GM23248 (cell line): ENCODE data around the gene PRSS33. TPM values are rescaled to one million over a fixed set of nuclear protein-coding genes. Genes with fewer than 3 reads are reported as not detected.

Experiments used
- DNase-seq: peaks from one replicate; pipeline ENCODE4 v3.0.0-alpha.2; 2015
- H2AFZ ChIP-seq: fragments of 200-600 bp; sonication (generic); 2 replicates; pipeline ENCODE4 v1.6.1; 2016; ENCODE audit warnings: antibody characterized with exemption
- H3F3A ChIP-seq: fragments of 200-600 bp; sonication (generic); 2 replicates; pipeline ENCODE4 v1.6.1; 2016; ENCODE audit warnings: mild to moderate bottlenecking, antibody characterized with exemption, mixed run types; ENCODE audit not compliant: insufficient read depth
- H3K27ac ChIP-seq: fragments of 200-600 bp; sonication (generic); 2 replicates; pipeline ENCODE4 v1.5.1; 2016; ENCODE audit warnings: mild to moderate bottlenecking
- H3K27me3 ChIP-seq: fragments of 200-600 bp; sonication (generic); replicated peaks from 2 replicates; pipeline ENCODE4 v1.6.1; 2016; ENCODE audit warnings: mild to moderate bottlenecking; ENCODE audit not compliant: insufficient read depth
- H3K36me3 ChIP-seq: fragments of 200-600 bp; sonication (generic); 2 replicates; pipeline ENCODE4 v1.6.1; 2016; ENCODE audit warnings: low read depth, mild to moderate bottlenecking
- H3K4me1 ChIP-seq: fragments of 200-600 bp; sonication (generic); 2 replicates; pipeline ENCODE4 v1.6.1; 2016; ENCODE audit warnings: mild to moderate bottlenecking; ENCODE audit not compliant: insufficient read depth
- H3K4me2 ChIP-seq: fragments of 200-600 bp; sonication (generic); one replicate; pipeline ENCODE4 v1.6.1; 2016; ENCODE audit warnings: mild to moderate bottlenecking; ENCODE audit not compliant: unreplicated experiment
- H3K4me3 ChIP-seq: fragments of 200-600 bp; sonication (generic); 2 replicates; pipeline ENCODE4 v1.5.1; 2016; ENCODE audit warnings: mild to moderate bottlenecking
- H3K79me2 ChIP-seq: fragments of 200-600 bp; sonication (generic); 2 replicates; pipeline ENCODE4 v1.6.1; 2016; ENCODE audit warnings: mild to moderate bottlenecking; ENCODE audit not compliant: insufficient read depth
- H3K9ac ChIP-seq: fragments of 200-600 bp; sonication (generic); 2 replicates; pipeline ENCODE4 v1.6.1; 2016; ENCODE audit warnings: mild to moderate bottlenecking
- H3K9me2 ChIP-seq: fragments of 200-600 bp; sonication (generic); 2 replicates; pipeline ENCODE4 v1.6.1; 2016; ENCODE audit warnings: mixed run types, mild to moderate bottlenecking, moderate library complexity; ENCODE audit not compliant: insufficient read depth
- H3K9me3 ChIP-seq: fragments of 200-600 bp; sonication (generic); one replicate; pipeline ENCODE4 v1.6.1; 2017; ENCODE audit warnings: low read depth
- H4K20me1 ChIP-seq: fragments of 200-600 bp; sonication (generic); 2 replicates; pipeline ENCODE4 v1.6.0; 2016; ENCODE audit not compliant: insufficient read depth
- EZH2 ChIP-seq: fragments of 200-600 bp; sonication (generic); IDR thresholded peaks from 2 replicates; pipeline ENCODE4 v1.6.1; 2018; ENCODE audit warnings: antibody characterized with exemption, mild to moderate bottlenecking; ENCODE audit not compliant: insufficient read depth, poor library complexity, severe bottlenecking
- EZH2phosphoT487 ChIP-seq: fragments of 200-600 bp; sonication (generic); IDR thresholded peaks from 2 replicates; pipeline ENCODE4 v1.6.1; 2018; ENCODE audit warnings: antibody characterized with exemption, moderate library complexity, mild to moderate bottlenecking, low read depth; ENCODE audit not compliant: insufficient read depth
- WGBS, 2 experiments: methylation state at CpG; one replicate each; pipeline ENCODE4 v1.1.6; 2015 to 2017; ENCODE audit warnings: low lambda C conversion rate in 2 of 2, low coverage in 1 of 2; ENCODE audit errors: missing lambda C conversion rate in 2 of 2; 5-methylcytosine and 5-hydroxymethylcytosine counted together
- in situ Hi-C: fragments of 300-500 bp; cut with MboI; formaldehyde crosslinking; loops from 2 replicates; pipeline ENCODE4 v1.15.0; 2020
- polyA plus RNA-seq: library from polyadenylated mRNA; unstranded; fragments of >200 nt; fragmentation: Nextera tagmentation; extraction: Ambion mirVana; gene quantifications from 2 replicates; pipeline ENCODE4 v1.2.1, GENCODE V29; 2016
- total RNA-seq: library from RNA; depleted of rRNA; stranded (reverse); fragments of >200 nt; shearing (Covaris generic); gene quantifications from 2 replicates; pipeline ENCODE4 v1.2.3, GENCODE V29; 2014

PRSS33 gene
- total and polyA plus RNA-seq, 2 experiments from 2014 or later: not detected

- no peak for DNase-seq
- peaks cover 9% of the 10 kb centered on the region; the same call in 1 of the 2 replicates for H3K4me1 ChIP-seq
- H3K9me2 ChIP-seq: no peaks in the 10 kb centered on the region
- H3K9ac ChIP-seq: no peak overlapping the region
- peaks cover 72% of the 10 kb centered on the region for H3K36me3 ChIP-seq
- no peaks in the 10 kb centered on the region for H3K9me3 ChIP-seq
- no peak overlapping the region for H3K27ac ChIP-seq
- H3K27me3 ChIP-seq: no peaks in the 10 kb centered on the region
- H4K20me1 ChIP-seq: 0 out of 2 replicates have a peak, but pooled peaks cover 2% of the 10 kb centered on the region
- H2AFZ ChIP-seq: no peak overlapping the region
- peaks cover 98% of the 10 kb centered on the region for H3K79me2 ChIP-seq
- TF ChIP-seq EZH2phosphoT487 (no peak), EZH2 (no peak)
- no peak overlapping the region for H3K4me3 ChIP-seq
- in situ Hi-C loops: no loop called here
- H3F3A ChIP-seq: peaks cover 51% of the 10 kb centered on the region
- 86 to 93% methylated on average over 9 to 17 of the region's 17 CpGs for WGBS, 2 experiments
- no peak overlapping the region for H3K4me2 ChIP-seq
Measured at GRCh38 chr16:2768403-2769089, 18.8 kb downstream of the PRSS33 start.

DNA sequence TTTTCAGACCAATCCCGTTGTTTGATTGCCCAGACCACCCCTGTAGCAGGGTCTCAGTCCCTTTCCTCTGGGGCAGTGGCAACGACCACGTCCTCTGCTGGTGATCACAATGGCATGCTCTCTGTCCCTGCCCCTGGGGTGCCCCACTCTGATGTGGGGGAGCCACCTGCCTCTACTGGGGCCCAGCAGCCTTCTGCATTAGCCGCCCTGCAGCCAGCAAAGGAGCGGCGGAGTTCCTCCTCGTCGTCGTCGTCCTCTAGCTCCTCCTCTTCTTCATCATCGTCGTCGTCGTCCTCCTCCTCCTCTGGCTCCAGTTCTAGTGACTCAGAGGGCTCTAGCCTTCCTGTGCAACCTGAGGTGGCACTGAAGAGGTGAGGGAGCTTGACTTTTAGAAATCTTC lies 19.5 kb downstream of the PRSS33 start:
- TF ChIP-seq EZH2phosphoT487: no peak
- no peak for TF ChIP-seq EZH2
- H3K79me2 ChIP-seq: peaks cover 98% of the 10 kb centered on the region
- H3K9me2 ChIP-seq: no peaks in the 10 kb centered on the region
- WGBS, 2 experiments: 77 to 78% methylated on average over 14 of the region's 14 CpGs
- H3K9ac ChIP-seq: no peak overlapping the region
- peaks cover 44% of the 10 kb centered on the region for H3F3A ChIP-seq
- no peak overlapping the region for H3K4me2 ChIP-seq
- no peak overlapping the region for H3K27ac ChIP-seq
- no peaks in the 10 kb centered on the region for H3K27me3 ChIP-seq
- no peak overlapping the region for H2AFZ ChIP-seq
- H3K4me1 ChIP-seq: peaks cover 2% of the 10 kb centered on the region; the same call in 1 of the 2 replicates
- no peaks in the 10 kb centered on the region for H3K9me3 ChIP-seq
- in situ Hi-C loops: no loop called here
- peaks cover 75% of the 10 kb centered on the region for H3K36me3 ChIP-seq
- DNase-seq: no peak
- 0 out of 2 replicates have a peak, but pooled peaks cover 2% of the 10 kb centered on the region for H4K20me1 ChIP-seq
- no peak overlapping the region for H3K4me3 ChIP-seq

DNA sequence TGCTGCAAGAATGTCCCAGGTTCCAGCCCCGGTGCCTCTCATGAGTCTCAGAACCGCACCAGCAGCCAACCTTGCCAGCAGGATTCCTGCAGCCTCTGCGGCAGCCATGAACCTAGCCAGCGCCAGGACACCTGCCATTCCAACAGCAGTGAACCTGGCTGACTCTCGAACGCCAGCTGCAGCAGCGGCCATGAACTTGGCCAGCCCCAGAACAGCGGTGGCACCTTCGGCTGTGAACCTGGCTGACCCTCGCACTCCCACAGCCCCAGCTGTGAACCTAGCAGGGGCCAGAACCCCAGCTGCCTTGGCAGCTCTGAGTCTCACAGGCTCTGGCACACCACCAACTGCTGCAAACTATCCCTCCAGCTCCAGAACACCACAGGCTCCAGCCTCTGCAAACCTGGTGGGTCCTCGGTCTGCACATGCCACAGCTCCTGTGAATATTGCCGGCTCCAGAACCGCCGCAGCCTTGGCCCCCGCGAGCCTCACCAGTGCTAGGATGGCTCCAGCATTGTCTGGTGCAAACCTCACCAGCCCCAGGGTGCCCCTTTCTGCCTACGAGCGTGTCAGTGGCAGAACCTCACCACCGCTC lies 20.1 kb downstream of the PRSS33 start:
- TF ChIP-seq EZH2phosphoT487: no peak
- TF ChIP-seq EZH2: no peak
- H3K36me3 ChIP-seq: peaks cover 82% of the 10 kb centered on the region

GRCh38 chr16:2766430-2767139 lies 20.8 kb downstream of the PRSS33 start:
- no peak for TF ChIP-seq EZH2phosphoT487
- TF ChIP-seq EZH2: no peak
- Histone ChIP-seq H4K20me1 (0 out of 2 replicates have a peak, but pooled peaks cover 2% of the 10 kb centered on the region), H3K9me3 (no peaks in the 10 kb centered on the region), H3K4me3 (no peak overlapping the region), H3K27ac (no peak overlapping the region), H3K4me1 (no peaks in the 10 kb centered on the region), H2AFZ (no peak overlapping the region), H3F3A (peaks cover 31% of the 10 kb centered on the region; the same call in 1 of the 2 replicates), H3K36me3 (peaks cover 87% of the 10 kb centered on the region), H3K79me2 (peaks cover 100% of the 10 kb centered on the region), H3K27me3 (no peaks in the 10 kb centered on the region), H3K4me2 (no peak overlapping the region), H3K9ac (no peak overlapping the region), H3K9me2 (no peaks in the 10 kb centered on the region)
- in situ Hi-C loops: no loop called here
- 93% methylated on average over 40 to 44 of the region's 44 CpGs for WGBS, 2 experiments
- DNase-seq: no peak

More for the DNA sequence above, 20.1 kb downstream of the PRSS33 start:
- no peak overlapping the region for H3K9ac ChIP-seq
- H3K9me2 ChIP-seq: no peaks in the 10 kb centered on the region
- H2AFZ ChIP-seq: no peak overlapping the region
- H3K4me2 ChIP-seq: no peak overlapping the region
- peaks cover 99% of the 10 kb centered on the region for H3K79me2 ChIP-seq
- 85 to 87% methylated on average over 19 of the region's 19 CpGs for WGBS, 2 experiments
- in situ Hi-C loops: no loop called here
- no peak overlapping the region for H3K4me3 ChIP-seq
- DNase-seq: no peak
- H3F3A ChIP-seq: peaks cover 38% of the 10 kb centered on the region
- no peaks in the 10 kb centered on the region for H3K9me3 ChIP-seq
- H3K27ac ChIP-seq: no peak overlapping the region
- H3K4me1 ChIP-seq: no peaks in the 10 kb centered on the region
- 0 out of 2 replicates have a peak, but pooled peaks cover 2% of the 10 kb centered on the region for H4K20me1 ChIP-seq
- no peaks in the 10 kb centered on the region for H3K27me3 ChIP-seq
